ENCODE measurements around the gene IGFBP2.
A peak's percentile ranks its signal among the peaks of the same experiment; 100 is the strongest.
"Not testable (repeated sequence)": the region's sequence is repeated elsewhere in the genome, so short reads cannot be mapped to it uniquely, and the experiment has no call there.

Gene IGFBP2

DNA sequence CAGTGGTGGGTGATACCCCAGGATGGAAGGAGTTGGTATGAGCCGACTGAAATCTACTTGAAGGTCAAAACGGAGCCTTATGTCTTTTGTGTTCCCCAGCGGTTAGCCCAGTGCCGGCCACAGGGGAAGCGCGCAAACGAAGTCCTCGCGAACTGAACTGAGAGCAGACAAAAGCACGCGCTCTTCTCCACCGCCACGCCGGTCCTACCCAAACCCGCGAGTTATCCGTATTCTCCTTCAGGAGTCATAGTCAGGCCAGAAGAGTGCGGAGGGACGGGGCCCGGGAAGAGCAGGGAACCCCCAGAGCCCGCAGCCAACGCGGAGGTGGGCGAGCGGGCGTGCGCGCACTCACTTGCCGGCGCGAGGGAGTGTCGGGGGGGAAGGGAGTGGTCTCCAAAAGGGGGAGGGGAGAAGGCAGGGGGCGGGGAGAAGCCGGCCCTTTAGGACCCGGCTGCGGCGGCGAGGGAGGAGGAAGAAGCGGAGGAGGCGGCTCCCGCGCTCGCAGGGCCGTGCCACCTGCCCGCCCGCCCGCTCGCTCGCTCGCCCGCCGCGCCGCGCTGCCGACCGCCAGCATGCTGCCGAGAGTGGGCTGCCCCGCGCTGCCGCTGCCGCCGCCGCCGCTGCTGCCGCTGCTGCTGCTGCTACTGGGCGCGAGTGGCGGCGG, at the start of gene IGFBP2:
IGFBP2 (plus strand) TSS at position 469 of the 664 bp plus-strand sequence; CDS start at position 573, 104 bp downstream.
- DNase-seq (ENCODE audit: low spot score), result peak; percentile 82

DNA sequence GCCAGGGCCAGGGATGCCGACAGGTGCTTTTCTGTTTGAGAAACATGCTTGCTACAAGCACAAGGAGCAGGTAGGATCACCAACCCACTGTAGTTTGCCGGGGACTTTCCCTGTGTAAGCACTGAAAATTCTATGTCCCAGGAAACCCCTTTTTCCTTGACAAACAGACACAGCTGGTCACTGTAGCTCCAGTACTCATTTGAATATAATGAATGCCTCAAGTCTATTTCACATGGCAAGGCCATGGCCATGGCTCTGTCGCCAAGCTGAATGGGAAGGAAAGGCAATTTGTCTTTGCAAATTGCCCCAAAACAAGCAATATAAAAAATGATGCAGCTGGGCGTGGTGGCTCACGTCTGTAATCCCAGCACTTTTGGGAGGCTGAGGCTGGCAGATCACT, 49.6 kb upstream of the IGFBP2 start:
- DNase-seq (ENCODE audit: low spot score), result no peak

DNA sequence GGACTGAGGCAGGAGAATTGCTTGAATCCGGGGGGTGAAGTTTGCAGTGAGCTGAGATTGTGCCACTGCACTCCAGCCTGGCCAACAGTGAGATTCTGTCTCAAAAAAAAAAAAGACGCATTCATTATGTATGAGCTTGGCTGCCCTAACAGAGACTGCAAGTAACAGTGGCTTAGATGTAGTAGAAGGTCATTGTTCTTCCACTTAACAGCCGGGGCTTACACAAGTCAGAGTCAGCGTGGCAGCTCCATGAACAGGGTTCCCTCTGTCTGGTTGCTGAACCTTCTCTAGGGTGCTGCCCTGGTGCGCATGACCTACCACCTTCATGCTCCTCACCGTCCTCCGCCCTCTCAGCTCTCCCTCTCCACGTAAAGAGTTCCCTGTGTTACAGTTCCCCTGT, 49.1 kb upstream of the IGFBP2 start:
- DNase-seq (ENCODE audit: low spot score), result no peak

DNA sequence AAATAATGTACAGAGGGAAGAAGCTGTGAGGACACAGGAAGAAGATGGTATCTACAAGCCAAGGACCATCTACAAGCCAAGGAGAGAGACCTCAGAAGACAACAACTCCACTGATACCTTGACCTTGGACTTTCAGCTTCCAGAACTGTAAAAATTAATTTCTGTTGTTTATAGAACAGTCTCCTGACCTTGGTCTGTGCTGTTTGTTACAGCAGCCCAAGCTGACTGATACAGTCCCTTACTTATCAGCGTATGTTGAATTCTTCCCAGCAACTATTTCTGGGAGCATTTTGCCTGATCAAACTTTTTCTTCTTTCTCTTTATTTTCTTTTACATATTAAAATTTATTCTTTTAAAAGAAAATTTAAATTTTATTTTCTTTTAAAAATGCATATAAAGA, 47.8 kb upstream of the IGFBP2 start:
- no peak for DNase-seq (ENCODE audit: low spot score)

DNA sequence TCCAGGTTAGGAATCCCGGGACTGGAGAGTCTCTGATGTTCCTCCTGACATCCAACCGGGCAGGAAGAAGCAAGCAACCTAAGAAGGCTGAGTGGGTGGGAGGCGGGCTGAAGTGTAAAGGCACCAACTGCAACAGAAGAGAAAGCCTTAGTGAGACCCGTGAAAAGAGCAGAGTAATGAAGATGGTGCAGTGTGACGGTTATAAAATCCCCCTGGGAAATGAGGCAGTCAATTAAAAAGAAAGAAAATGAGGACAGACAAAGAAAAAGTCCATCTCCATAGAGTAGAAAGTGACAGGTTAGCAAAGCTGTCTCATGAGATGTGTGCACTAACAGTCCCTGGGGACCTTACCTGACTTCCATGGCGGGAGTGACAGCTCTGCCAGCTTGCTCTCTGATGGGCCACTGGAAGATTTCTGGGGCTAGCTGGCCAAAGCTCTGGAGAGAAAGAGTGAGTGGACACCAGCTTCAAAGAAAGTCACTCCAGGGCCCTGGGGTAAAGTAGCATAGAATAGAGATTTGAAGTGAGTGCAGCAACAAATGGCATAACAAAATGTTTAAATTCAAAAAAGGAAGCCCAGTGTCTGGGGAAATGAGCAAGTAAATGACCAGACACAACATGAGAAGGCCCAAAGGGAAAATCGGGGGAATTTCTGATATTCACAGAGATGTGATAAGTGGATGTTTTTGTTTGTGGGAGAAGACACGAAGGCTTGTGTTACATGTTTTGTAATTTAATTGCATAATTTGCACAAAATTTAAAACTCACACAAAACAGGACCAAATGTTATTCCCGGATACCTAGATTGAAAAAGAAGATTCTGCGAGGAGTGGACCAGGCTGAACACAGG, 44.1 kb upstream of the IGFBP2 start:
- DNase-seq (ENCODE audit: low spot score), result no peak

DNA sequence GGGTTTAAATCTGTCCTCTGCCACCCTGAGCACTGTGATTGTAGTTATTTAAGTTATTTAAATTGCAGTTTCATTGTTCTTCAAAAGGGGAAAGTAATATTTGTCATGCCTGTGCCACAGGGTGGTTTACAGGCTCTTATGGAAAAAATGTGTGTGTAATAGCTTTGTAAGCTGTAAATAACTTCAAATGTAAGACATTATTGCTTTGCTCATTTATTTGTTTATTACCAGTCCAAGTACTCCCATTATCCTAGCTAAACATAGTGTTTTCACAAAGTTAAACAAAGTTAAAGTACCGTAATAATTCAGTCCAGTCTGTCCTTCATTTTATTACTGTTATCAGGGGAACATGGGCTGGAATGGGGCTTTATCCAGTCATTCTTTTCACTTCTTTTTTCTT, 43.4 kb upstream of the IGFBP2 start:
- DNase-seq (ENCODE audit: low spot score), result no peak

- DNase-seq (ENCODE audit: low spot score), result no peak
Observed at GRCh38 chr2:216590780-216591179, 42.4 kb upstream of the IGFBP2 start.

DNA sequence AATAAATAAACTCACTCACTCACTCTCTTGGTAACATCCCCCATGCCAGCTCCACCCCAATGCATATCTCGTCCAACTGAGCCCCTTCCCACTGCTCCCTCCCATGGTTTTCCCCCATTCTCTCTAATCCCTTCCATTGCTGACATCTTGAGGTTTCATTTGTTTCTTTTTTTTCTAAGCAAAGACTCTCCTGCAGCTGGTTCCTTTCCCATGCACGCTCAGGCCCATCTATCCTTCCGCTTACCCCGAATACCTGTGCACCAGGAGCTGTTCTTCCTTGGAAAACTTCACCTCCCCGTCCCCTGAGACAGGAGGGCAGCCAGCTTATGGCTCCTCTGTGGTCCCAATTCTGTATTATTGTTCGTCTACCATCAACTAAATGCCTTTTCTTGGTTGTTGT, 41.7 kb upstream of the IGFBP2 start:
- no peak for DNase-seq (ENCODE audit: low spot score)

DNA sequence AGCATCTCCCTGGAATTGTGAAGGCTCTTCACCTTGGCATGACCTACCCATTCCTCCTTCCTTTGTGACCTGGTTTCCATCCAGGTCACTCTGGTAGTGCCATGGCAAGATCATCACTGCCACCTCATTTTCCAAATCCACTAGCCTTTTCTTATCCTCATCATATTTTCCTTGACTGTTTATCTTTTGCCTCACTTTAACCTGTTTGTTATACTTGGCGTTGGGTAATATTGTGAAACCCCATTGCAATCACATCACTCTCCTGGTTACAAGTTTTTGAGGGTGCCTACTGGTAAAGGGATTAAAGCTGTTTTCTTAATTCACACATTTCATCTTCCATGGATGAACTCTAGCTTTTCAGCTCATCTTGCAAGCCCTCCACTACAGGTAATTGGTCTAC, 39.1 kb upstream of the IGFBP2 start:
- DNase-seq (ENCODE audit: low spot score), result no peak

- DNase-seq (ENCODE audit: low spot score), result no peak
Observed at GRCh38 chr2:216596236-216596979, 36.8 kb upstream of the IGFBP2 start.

- peak; percentile 67 for DNase-seq (ENCODE audit: low spot score)
Observed at GRCh38 chr2:216596980-216597509, 36.2 kb upstream of the IGFBP2 start.

DNA sequence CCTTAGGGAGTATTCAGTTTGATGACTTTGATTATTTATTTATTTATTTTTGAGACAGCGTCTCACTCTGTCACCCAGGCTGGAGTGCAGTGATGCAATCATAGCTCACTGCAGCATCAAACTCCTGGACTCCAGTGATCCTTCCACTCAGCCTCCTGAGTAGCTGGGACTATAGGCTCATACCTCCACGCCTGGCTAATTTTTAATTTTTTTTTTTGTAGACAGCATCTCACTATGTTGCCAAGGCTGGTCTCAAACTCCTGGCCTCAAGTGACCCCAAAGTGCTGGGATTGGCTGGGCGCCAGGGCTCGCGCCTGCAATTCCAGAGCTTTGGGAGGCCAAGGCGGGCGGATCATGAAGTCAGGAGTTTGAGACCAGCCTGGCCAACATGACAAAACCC, 35.4 kb upstream of the IGFBP2 start:
- DNase-seq (ENCODE audit: low spot score), result not testable (repeated sequence)

GRCh38 chr2:216601632-216602409, 31.4 kb upstream of the IGFBP2 start:
- DNase-seq (ENCODE audit: low spot score), result no peak

GRCh38 chr2:216603010-216603883, 30.0 kb upstream of the IGFBP2 start:
- no peak for DNase-seq (ENCODE audit: low spot score)

- no peak for DNase-seq (ENCODE audit: low spot score)
Observed at GRCh38 chr2:216603884-216604245, 29.4 kb upstream of the IGFBP2 start.

GRCh38 chr2:216604458-216604857, 28.8 kb upstream of the IGFBP2 start:
- no peak for DNase-seq (ENCODE audit: low spot score)

DNA sequence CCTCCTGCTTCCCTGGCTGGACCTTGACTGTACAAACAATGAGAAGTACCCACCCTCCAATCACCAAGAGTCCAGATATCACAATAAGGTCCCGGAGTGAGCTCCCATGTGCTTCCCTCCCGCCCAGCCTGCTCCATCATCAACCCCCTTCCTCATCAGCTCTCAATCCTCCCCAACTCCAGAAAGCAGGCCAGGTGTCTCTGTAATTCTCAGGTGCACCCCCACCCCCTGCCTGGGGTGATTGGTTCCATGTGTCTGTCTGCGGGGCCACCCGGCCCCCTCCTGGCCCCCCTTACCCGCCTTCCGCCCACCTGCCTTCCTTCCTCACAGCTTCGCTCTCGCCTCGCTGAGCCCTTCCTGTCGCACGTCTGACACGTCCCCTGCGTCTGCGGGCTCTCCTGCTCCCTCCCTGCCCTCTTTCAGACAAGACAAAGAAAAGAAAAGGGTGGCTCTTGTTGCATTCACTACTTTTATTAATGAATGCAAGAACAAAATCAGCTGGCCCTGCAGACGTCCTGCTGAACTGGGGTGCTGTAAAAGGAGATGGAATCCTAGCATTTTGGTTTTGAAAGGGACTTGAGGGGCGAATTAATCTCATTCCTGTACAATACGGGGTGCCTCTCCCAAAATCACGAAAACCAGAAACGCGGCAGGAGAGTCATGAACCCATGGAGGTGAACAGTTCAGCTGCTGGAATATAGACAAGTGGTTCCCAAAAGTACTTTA, 26.5 kb upstream of the IGFBP2 start:
- no peak for DNase-seq (ENCODE audit: low spot score)

GRCh38 chr2:216607277-216607560, 26.0 kb upstream of the IGFBP2 start:
- no peak for DNase-seq (ENCODE audit: low spot score)

- DNase-seq (ENCODE audit: low spot score), result no peak
Observed at GRCh38 chr2:216608525-216608924, 24.7 kb upstream of the IGFBP2 start.

DNA sequence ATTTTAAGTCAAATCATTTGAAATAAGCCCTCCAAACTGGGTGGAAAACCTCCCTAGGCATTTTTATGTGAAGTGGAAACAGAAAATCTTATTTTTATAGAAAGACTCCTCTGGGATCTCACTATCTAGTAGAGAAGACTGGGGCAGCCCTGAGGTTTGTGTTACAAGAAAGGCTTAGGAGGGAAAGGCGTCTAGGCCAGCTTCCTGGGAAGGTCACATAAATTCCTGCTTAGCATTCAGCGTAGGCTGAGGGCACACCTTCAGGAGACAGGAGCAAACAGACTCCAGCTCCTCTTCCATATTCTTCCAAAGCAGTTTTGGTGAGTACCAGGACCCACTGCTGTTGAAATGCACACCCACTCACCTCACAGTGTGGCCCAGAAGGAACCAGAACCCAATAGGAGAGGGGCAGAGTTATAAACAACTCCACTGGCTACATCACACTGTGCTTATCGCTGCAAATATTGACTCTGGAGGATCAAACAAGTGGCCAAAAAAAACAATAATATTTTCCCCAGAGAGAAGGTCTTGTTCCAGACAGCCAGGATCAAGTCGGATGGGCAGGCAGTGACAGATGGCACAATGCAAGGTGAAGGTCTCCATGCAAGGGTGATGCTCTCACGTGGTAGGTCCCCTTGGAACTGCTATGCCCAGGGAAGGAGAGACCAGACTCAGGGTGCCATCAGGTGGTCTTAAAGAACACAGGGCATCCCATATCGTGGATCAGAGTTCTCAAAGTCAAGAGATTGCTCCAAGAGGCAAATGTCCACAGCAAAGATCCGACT, 17.7 kb upstream of the IGFBP2 start:
- no peak for DNase-seq (ENCODE audit: low spot score)
